Liver (tissue), 9 donors: ENCODE data around the gene SPATC1L. TPM values are rescaled to one million over a fixed set of nuclear protein-coding genes. Genes with fewer than 3 reads are reported as not detected.

Experiments used
- DNase-seq: peaks from one replicate; pipeline ENCODE4 v3.0.0-alpha.2; 2017; ENCODE audit warnings: low spot score
- H3K27ac ChIP-seq, 2 donors: one replicate each; pipeline ENCODE4 v1.7.0; 2013; ENCODE audit warnings: inconsistent platforms in 2 of 2, low read length in 2 of 2, control low read depth in 1 of 2, low read depth in 1 of 2, mild to moderate bottlenecking in 1 of 2
- H3K27me3 ChIP-seq, 4 donors: one replicate each; pipeline versions ENCODE4 v1.6.1 to v1.7.0; 2013; ENCODE audit warnings: low read length in 3 of 4, inconsistent platforms in 1 of 4, mild to moderate bottlenecking in 1 of 4, moderate library complexity in 1 of 4; ENCODE audit not compliant: control insufficient read depth in 4 of 4, insufficient read depth in 4 of 4
- H3K36me3 ChIP-seq, 4 donors: one replicate each; pipeline versions ENCODE4 v1.6.1 to v1.7.0; 2013; ENCODE audit warnings: low read length in 3 of 4, mild to moderate bottlenecking in 3 of 4, low read depth in 1 of 4, moderate library complexity in 1 of 4; ENCODE audit not compliant: control insufficient read depth in 4 of 4, insufficient read depth in 3 of 4
- H3K4me1 ChIP-seq, 4 donors: one replicate each; pipeline versions ENCODE4 v1.6.1 to v1.7.0; 2013; ENCODE audit warnings: low read length in 3 of 4, mild to moderate bottlenecking in 3 of 4, moderate library complexity in 1 of 4; ENCODE audit not compliant: control insufficient read depth in 4 of 4, insufficient read depth in 4 of 4
- H3K4me3 ChIP-seq, 3 donors: one replicate each; pipeline versions ENCODE4 v1.6.1 to v1.7.0; 2013; ENCODE audit warnings: low read length in 3 of 3, control low read depth in 1 of 3, low read depth in 1 of 3, mild to moderate bottlenecking in 1 of 3
- H3K9ac ChIP-seq, 2 donors: one replicate each; pipeline ENCODE4 v1.7.0; 2013; ENCODE audit warnings: low read length in 2 of 2, mild to moderate bottlenecking in 2 of 2, moderate library complexity in 2 of 2, control low read depth in 1 of 2, low read depth in 1 of 2
- H3K9me3 ChIP-seq, 4 donors: one replicate each; pipeline versions ENCODE4 v1.6.1 to v1.7.0; 2013; ENCODE audit warnings: low read length in 3 of 4; ENCODE audit not compliant: control insufficient read depth in 4 of 4
- ATF3 ChIP-seq: IDR thresholded peaks from 2 replicates; pipeline ENCODE4 v1.6.1; 2016; ENCODE audit warnings: antibody characterized with exemption
- EGR1 ChIP-seq, 2 donors: IDR thresholded peaks; 2 replicates each; pipeline ENCODE4 v1.6.1; 2016 to 2018; ENCODE audit warnings: antibody characterized with exemption in 2 of 2, low read depth in 2 of 2
- FOXA1 ChIP-seq: IDR thresholded peaks from 2 replicates; pipeline ENCODE4 v1.6.1; 2016; ENCODE audit warnings: antibody characterized with exemption
- FOXA2 ChIP-seq: IDR thresholded peaks from 2 replicates; pipeline ENCODE4 v1.6.1; 2016; ENCODE audit warnings: antibody characterized with exemption
- GABPA ChIP-seq, 2 donors: IDR thresholded peaks in 1 of 2; conservative IDR thresholded peaks in 1 of 2; 2 replicates each; pipeline ENCODE4 v1.6.1; 2016; ENCODE audit warnings: antibody characterized with exemption in 2 of 2, mild to moderate bottlenecking in 1 of 2, moderate library complexity in 1 of 2
- HNF4A ChIP-seq, 2 donors: conservative IDR thresholded peaks; 2 replicates each; pipeline ENCODE4 v1.6.1; 2016; ENCODE audit warnings: antibody characterized with exemption in 2 of 2, mild to moderate bottlenecking in 2 of 2
- HNF4G ChIP-seq: IDR thresholded peaks from 2 replicates; pipeline ENCODE4 v1.6.1; 2016; ENCODE audit warnings: antibody characterized with exemption
- JUND ChIP-seq, 2 donors: IDR thresholded peaks; 2 replicates each; pipeline ENCODE4 v1.6.1; 2016; ENCODE audit warnings: antibody characterized with exemption in 2 of 2
- MAX ChIP-seq: IDR thresholded peaks from 2 replicates; pipeline ENCODE4 v1.6.1; 2016; ENCODE audit warnings: antibody characterized with exemption
- NR2F2 ChIP-seq: IDR thresholded peaks from 2 replicates; pipeline ENCODE4 v1.6.1; 2016; ENCODE audit warnings: antibody characterized with exemption
- RAD21 ChIP-seq, 2 donors: IDR thresholded peaks; 2 replicates each; pipeline ENCODE4 v1.6.1; 2016; ENCODE audit warnings: antibody characterized with exemption in 2 of 2, mild to moderate bottlenecking in 2 of 2
- RXRA ChIP-seq, 2 donors: IDR thresholded peaks; 2 replicates each; pipeline ENCODE4 v1.6.1; 2017 to 2018; ENCODE audit warnings: antibody characterized with exemption in 2 of 2, mild to moderate bottlenecking in 1 of 2
- SP1 ChIP-seq: IDR thresholded peaks from 2 replicates; pipeline ENCODE4 v1.6.1; 2018; ENCODE audit warnings: antibody characterized with exemption, mild to moderate bottlenecking
- TAF1 ChIP-seq: conservative IDR thresholded peaks from 2 replicates; pipeline ENCODE4 v1.6.1; 2016; ENCODE audit warnings: antibody characterized with exemption, mild to moderate bottlenecking
- YY1 ChIP-seq: IDR thresholded peaks from 2 replicates; pipeline ENCODE4 v1.6.1; 2016; ENCODE audit warnings: antibody characterized with exemption, mild to moderate bottlenecking
- ZBTB33 ChIP-seq: IDR thresholded peaks from 2 replicates; pipeline ENCODE4 v1.6.1; 2016; ENCODE audit warnings: antibody characterized with exemption
- WGBS: extraction: QIAGEN DNeasy Blood & Tissue Kit; methylation state at CpG from one replicate; pipeline ENCODE4 v1.1.7; 2013; 5-methylcytosine and 5-hydroxymethylcytosine counted together
- polyA plus RNA-seq, 2 donors: library from polyadenylated mRNA; stranded (reverse) in 1 of 2; unstranded in 1 of 2; fragments of 200-250 nt in 1 of 2; fragments of >200 nt in 1 of 2; fragmentation: Nextera tagmentation in 1 of 2; extraction: Ambion mirVana in 1 of 2; gene quantifications; one replicate each; pipeline versions ENCODE4 v1.2.1 to v1.2.3, GENCODE V29; 2013 to 2015
- total RNA-seq, 2 donors: library from RNA; depleted of rRNA; stranded (reverse); fragments of >200 nt; gene quantifications; one replicate each; pipeline ENCODE4 v1.2.3, GENCODE V29; 2014
- TF ChIP-seq, protein P1 (sequence below): IDR thresholded peaks from 2 replicates; pipeline ENCODE4 v1.6.1; 2016; ENCODE audit warnings: antibody characterized with exemption, mild to moderate bottlenecking
- TF ChIP-seq, protein P2 (sequence below): fragments of 150-350 bp; IDR thresholded peaks from 2 replicates; pipeline ENCODE4 v1.5.1; 2017; ENCODE audit warnings: improper control_type of control experiment, low read depth, low read length; ENCODE audit not compliant: missing input control
- donor health status: healthy.
- donor health status: healthy.
- donor health status: healthy.
- donor health status: healthy.
- donor health status: healthy.

SPATC1L gene
- total and polyA plus RNA-seq, 4 donors, result 0.33 to 3.5 (median 0.79) TPM

DNA sequence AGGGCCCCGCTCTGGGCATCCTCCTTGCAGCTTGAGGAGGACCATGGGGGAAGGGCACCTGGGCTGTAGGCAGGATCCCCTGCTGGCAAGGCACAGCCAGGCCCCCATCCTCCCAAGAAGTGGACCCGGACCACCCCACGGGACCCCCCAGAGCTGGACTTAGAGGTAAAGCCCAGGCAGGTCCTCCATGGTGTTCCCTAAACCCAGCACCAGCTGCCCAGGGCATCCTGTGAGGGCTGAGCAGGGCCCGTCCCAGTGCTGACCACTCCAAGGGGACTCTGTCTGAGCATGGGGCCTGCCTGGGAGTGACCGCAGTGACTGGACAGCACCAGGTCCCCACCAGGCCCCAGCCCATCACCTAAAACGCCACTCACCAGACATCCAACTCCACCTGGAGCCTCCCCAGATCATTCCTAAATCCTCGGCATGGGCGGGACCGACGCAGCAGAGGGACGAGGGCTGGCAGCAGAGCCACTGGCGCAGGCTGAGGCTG is 65.1 kb downstream of the SPATC1L start (continued):
- TF ChIP-seq RXRA (IDR thresholded peaks at IDR 0.05), result no peak
- TF ChIP-seq HNF4A (conservative IDR thresholded peaks at IDR 0.05), result no peak
- TF ChIP-seq FOXA1, result no peak
- no peak for TF ChIP-seq TAF1
- TF ChIP-seq, protein P1, sequence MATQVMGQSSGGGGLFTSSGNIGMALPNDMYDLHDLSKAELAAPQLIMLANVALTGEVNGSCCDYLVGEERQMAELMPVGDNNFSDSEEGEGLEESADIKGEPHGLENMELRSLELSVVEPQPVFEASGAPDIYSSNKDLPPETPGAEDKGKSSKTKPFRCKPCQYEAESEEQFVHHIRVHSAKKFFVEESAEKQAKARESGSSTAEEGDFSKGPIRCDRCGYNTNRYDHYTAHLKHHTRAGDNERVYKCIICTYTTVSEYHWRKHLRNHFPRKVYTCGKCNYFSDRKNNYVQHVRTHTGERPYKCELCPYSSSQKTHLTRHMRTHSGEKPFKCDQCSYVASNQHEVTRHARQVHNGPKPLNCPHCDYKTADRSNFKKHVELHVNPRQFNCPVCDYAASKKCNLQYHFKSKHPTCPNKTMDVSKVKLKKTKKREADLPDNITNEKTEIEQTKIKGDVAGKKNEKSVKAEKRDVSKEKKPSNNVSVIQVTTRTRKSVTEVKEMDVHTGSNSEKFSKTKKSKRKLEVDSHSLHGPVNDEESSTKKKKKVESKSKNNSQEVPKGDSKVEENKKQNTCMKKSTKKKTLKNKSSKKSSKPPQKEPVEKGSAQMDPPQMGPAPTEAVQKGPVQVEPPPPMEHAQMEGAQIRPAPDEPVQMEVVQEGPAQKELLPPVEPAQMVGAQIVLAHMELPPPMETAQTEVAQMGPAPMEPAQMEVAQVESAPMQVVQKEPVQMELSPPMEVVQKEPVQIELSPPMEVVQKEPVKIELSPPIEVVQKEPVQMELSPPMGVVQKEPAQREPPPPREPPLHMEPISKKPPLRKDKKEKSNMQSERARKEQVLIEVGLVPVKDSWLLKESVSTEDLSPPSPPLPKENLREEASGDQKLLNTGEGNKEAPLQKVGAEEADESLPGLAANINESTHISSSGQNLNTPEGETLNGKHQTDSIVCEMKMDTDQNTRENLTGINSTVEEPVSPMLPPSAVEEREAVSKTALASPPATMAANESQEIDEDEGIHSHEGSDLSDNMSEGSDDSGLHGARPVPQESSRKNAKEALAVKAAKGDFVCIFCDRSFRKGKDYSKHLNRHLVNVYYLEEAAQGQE, result no peak
- no peak for TF ChIP-seq JUND (IDR thresholded peaks at IDR 0.05)

DNA sequence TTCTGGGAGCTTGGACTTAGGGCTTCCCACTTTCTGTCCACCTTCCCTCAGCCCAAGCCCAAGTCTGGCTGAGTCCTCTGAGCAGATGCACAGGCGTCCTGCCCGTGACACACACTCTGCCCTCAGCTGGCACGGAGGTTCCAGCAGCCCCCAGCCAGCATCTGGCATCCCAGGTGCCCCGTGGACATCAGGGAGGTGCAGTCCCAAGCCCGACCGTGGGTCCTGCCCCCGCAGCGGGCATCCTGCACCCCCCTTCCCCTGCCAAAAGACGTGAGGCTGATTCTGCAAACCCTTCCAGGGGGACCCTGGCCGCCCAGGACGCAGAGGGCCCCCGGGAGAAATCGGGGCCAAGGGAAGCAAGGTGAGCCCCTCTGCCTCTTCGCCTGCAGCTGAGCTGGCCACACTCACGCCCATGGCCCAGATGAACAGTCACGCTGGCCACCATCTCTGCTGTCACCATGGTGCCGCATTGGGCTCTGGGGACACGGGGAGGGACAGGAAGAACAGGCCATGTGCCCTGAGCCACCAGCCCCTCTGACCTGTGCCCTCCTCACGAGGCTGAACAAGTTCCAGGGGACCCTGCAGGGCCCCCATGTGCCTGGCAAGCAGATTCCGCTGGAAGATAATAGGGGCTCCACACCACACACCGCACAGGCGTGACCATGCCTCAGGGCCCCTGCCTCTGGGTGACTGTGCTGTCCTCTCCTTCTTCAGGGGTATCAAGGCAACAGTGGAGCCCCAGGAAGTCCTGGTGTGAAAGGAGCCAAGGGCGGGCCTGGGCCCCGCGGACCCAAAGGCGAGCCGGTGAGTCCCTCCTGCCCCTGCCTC is 65.7 kb downstream of the SPATC1L start:
- DNase-seq, result no peak
- no peak overlapping the region for H3K27ac ChIP-seq
- H3K27me3 ChIP-seq, result no peaks in the 10 kb centered on the region
- TF ChIP-seq GABPA (IDR thresholded peaks at IDR 0.05 in 1 of 2, conservative IDR thresholded peaks at IDR 0.05 in 1 of 2) (no peak), HNF4G (no peak), HNF4A (conservative IDR thresholded peaks at IDR 0.05) (no peak), ZBTB33 (no peak), RAD21 (IDR thresholded peaks at IDR 0.05) (no peak), FOXA2 (no peak), RXRA (IDR thresholded peaks at IDR 0.05) (no peak), MAX (no peak), YY1 (no peak), JUND (IDR thresholded peaks at IDR 0.05) (no peak), FOXA1 (no peak), SP1 (no peak), ATF3 (no peak), NR2F2 (no peak), TAF1 (no peak), EGR1 (IDR thresholded peaks at IDR 0.05; ENCODE audit: low read depth in 2 of 2) (no peak)
- TF ChIP-seq, protein P1, result no peak
- TF ChIP-seq, protein P2, sequence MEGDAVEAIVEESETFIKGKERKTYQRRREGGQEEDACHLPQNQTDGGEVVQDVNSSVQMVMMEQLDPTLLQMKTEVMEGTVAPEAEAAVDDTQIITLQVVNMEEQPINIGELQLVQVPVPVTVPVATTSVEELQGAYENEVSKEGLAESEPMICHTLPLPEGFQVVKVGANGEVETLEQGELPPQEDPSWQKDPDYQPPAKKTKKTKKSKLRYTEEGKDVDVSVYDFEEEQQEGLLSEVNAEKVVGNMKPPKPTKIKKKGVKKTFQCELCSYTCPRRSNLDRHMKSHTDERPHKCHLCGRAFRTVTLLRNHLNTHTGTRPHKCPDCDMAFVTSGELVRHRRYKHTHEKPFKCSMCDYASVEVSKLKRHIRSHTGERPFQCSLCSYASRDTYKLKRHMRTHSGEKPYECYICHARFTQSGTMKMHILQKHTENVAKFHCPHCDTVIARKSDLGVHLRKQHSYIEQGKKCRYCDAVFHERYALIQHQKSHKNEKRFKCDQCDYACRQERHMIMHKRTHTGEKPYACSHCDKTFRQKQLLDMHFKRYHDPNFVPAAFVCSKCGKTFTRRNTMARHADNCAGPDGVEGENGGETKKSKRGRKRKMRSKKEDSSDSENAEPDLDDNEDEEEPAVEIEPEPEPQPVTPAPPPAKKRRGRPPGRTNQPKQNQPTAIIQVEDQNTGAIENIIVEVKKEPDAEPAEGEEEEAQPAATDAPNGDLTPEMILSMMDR, result no peak
- H3K9ac ChIP-seq, result no peak overlapping the region
- peaks cover 0 to 2% (median 0%) of the 10 kb centered on the region in 4 donors for H3K4me1 ChIP-seq
- 89% methylated on average over 27 of the region's 27 CpGs for WGBS
- no peak overlapping the region for H3K4me3 ChIP-seq
- no peaks in the 10 kb centered on the region for H3K36me3 ChIP-seq
- H3K9me3 ChIP-seq, result no peaks in the 10 kb centered on the region
